NCI-H2227 (cell line): Measurements from ENCODE around the gene TIPIN.
A peak's percentile ranks its signal among the peaks of the same experiment; 100 is the strongest.
"Not testable (repeated sequence)": the region's sequence is repeated elsewhere in the genome, so short reads cannot be mapped to it uniquely, and the experiment has no call there.

Source experiments
- DNase-seq: peaks from one replicate; lab custom pipeline; 2025; ENCODE audit not compliant: unreplicated experiment; lab: John Stamatoyannopoulos, UW

Gene TIPIN

DNA sequence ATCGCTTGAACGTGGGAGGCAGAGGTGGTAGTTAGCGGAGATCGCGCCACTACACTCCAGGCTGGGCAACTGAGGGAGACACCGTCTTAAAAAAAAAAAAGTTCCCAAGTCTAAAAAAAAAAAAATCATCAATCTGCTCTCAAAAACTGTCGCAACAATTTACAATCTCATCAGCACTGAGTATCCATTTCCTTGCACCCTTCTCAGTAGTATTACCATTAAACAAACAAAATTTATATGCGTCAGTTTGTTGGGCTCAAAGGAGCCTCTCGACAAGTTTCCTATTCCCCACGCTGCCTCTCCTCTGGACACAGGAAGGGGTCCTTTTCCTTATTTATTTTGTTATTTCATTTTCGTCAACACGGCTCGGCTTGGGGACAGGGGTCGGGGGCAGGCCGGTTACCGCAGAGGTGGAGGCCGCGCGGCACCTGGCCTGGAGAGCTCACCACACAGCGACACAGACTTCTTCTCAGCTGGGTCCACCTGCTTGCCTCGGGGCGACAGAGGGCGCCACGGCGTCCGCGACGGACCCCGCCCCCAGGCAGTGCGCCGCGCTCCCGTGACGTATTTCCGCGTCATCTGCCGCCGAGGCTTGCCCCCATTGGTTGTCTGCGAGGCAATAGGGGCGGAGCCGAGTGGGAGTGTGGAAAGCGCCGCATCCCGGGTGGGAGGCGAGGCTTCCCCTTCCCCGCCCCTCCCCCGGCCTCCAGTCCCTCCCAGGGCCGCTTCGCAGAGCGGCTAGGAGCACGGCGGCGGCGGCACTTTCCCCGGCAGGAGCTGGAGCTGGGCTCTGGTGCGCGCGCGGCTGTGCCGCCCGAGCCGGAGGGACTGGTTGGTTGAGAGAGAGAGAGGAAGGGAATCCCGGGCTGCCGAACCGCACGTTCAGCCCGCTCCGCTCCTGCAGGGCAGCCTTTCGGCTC is 30.0 kb upstream of the TIPIN start, which contains the start of gene MAP2K1:
MAP2K1 (plus strand) TSS at position 709 of the 920 bp plus-strand sequence. CDS start 436 bp downstream, outside the sequence.
- peak; percentile 97 for DNase-seq

DNA sequence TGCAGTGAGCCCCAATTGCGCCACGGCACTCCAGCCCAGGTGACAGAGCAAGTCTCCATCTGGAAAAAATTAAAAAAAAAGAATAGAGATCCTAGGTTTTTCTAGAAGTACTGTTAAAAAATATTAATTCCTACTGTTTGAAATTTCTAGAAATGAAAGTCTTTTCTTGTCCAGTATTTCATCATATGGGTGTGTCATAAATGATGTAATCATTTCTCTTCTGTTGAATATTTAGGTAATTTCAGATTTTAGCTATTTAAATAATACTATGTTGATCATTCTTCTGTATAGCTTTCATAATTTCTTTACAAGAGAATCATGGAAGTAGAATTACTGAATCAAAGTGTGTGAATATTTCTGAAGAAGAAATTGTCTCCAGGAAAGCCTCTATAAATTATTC is 24.9 kb upstream of the TIPIN start:
- DNase-seq, result not testable (repeated sequence)

DNA sequence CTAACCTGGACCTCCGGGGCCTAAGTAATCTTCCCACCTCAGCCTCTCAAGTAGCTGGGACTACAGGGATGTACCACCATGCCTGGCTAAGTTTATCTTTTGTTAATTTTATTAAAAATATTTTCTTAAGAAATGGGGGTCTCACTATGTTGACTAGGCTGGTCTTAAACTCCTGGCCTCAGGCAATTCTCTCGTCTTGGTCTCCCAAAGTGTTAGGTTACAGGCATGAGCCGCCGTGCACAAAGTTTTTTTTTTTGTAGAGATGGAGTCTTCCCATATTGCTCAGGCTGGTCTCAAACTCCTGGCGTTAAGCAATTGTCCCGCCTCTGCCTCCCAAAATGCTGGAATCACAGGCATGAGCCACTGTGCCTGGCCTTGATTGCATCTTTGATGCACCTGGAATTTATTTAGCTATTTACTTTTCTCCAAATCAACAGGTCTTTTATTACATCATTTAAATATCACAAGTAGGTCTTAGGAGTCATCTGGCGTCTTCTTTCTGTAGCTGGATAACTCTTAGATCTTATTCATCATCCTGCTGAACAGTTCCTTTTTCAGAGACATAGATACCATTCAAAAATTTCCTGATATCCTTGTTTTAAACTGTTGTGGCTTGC is 22.4 kb upstream of the TIPIN start:
- DNase-seq, result no peak

DNA sequence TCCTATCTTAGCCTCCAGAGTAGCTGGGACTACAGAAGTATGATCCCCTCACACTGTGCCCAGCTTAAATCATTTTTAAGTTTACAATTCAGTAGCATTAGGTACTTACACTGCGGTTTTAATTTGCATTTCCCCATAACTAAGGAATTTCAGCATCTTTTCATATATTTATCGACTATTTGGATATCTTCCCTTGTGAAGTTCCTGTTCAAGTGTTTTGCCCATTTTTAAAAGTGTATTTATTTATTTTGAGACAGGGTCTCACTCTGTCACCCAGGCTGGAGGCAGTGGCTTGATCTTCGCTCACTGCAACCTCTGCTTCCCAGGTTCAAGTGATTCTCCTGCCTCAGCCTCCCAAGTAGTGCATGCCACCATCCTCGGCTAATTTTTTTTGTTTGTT is 17.7 kb upstream of the TIPIN start:
- no peak for DNase-seq

DNA sequence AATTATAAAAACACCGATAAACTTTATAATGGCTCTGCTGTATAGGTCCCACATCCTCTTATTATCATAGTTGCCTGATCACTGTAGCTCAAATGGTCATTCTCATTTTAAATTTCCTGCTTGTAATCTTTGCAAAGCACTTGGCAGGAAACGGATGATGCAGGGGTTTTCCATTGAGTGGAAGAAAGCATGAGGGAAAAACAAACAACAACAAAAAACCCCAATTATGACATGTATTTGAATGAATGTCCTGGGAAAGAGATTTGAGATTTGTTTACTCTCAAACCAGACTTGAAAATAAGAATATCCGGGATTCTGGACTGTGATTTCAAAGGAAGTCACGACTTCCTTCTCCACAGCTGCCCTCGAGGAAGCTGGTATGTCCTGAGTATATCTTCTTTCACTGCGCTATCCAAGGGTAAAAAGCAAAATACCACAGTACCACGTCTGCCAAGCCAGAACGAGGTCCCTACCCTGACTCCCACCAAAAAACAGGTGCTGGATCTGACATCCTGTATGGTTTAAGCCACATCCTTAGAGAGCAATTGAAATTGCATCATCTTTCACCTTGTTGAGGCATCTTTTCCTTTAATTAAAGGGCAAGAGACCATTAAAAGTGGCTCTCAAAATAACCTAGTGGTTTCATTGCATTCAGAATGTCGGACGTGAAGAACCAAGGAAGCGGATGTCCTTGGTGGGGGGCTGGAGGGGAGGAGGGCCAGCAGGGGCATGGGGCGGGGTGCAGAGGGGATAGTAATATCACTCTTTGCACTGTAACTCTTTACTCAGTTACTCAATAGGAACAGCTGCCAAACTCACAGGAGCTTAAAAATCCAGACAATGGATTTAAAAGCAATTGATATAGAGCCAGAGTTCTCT is 13.5 kb upstream of the TIPIN start:
- peak; percentile 33 for DNase-seq

DNA sequence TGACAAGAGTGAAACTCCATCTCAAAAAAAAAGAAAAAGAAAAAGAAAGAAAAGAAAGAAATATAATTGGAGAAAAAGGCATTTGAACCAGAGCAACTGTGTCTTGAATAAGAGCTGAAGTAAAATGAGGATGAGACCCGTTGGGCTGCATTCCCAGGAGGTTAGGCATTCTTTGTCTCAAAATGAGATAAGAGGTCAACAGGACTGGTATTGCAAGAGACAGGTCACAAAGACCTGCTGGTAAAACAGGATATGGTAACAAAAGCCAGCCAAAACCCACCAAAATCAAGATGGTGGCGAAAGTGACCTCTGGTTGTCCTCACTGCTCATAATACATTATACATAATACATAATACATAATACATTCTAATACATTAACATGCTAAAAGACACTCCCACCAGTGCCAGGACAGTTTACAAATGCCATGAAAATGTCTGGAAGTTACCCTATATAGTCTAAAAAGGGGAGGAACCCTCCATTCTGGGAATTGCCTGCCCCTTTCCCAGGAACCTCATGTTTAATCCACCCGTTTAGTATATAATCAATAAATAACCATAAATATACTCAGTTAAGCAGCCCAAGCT is 8.6 kb upstream of the TIPIN start:
- no peak for DNase-seq

DNA sequence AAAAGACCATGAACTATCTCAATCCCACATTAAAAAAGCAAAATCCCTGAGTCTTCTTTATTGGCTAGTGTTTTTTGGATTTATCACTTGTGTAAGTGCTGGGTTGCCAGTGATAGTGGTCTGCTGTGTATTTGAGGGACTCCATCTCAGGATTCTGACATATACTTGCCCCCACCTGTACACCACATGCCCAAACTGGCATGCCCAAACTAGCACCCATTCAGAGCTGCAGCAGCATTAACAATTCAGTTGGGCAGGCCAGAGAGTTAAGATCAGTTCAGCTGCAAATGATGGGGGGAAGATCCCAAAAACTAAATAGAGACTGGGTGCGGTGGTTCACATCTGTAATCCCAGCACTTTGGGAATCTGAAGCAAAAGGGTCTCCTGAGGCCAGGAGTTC is 6.3 kb upstream of the TIPIN start:
- DNase-seq, result no peak

DNA sequence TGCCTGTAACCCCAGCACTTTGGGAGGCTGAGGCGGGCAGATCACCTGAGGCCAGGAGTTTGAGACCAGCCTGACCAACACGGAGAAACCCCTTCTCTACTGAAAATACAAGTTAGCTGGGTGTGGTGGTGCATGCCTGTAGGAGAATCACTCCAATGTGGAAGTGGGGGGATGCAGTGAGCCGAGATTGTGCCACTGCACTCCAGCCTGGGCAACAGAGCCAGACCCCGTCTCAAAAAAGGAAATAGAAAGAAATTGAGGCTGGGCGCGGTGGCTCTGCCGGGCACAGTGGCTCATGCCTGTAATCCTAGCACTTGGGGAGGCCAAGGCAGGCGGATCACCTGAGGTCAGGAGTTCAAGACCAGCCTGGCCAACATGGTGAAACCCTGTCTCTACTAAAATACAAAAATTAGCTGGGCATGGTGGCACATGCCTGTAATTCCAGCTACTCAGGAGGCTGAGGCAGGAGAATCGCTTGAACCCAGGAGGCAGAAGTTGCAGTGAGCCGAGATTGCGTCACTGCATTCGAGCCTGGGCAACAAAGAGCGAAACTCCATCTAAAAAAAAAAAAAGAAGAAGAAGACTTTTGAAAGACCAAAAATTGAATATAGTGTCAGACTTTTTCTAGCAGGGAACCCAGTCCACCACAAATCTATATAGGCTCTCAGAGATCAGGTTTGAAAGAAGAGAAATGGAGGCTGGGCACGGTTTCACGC is 5.4 kb upstream of the TIPIN start:
- DNase-seq, result not testable (repeated sequence)

DNA sequence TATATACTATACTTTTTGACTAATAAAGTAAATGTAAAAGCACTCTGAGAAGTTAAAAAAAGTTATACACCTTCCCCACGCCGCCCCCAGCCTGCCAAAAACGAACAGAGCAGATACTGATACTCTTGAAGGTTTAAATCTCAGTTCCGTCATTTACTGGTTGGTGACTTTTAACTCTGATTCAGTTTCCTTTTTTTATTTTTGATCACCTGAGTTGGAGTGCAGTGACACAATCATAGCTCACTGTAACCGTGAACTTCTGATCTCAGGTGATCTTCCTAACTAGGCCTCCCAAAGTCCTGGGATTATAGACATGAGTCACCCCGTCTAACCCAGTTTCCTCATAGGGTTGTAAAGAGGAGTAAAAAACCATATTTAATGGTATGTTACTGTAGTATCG is 3.3 kb upstream of the TIPIN start:
- no peak for DNase-seq

DNA sequence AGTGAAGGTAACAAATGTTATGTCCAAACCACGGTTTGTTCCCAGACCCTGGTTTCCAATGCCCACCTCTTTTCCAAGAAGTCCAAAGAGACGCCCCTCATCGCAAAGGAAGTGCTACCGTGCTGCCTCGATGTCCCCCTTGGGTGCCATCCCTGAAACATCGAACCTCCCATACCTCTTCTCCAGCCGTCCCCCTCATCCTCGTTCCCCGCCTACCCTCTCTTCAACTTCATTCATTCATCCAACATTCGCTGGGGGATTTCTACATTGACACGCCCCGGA is 467 bp downstream of the TIPIN start:
- DNase-seq, result no peak

DNA sequence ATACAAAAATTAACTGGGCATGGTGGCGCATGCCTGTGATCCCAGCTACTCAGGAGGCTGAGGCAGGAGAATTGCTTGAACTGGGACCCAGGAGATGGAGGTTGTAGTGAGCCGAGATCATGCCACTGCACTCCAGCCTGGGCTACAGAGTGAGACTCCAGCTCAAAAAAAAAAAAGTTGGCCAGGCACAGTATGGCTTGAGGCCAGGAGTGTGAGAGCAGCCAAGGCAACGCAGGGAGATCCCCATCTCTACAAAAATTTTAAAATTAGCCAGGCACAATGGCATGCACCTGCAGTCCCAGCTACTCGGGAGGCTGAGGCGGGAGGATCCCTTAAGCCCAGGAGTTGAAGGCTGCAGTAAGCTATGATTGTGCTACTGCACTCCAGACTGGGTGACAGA is 8.0 kb downstream of the TIPIN start:
- not testable (repeated sequence) for DNase-seq

DNA sequence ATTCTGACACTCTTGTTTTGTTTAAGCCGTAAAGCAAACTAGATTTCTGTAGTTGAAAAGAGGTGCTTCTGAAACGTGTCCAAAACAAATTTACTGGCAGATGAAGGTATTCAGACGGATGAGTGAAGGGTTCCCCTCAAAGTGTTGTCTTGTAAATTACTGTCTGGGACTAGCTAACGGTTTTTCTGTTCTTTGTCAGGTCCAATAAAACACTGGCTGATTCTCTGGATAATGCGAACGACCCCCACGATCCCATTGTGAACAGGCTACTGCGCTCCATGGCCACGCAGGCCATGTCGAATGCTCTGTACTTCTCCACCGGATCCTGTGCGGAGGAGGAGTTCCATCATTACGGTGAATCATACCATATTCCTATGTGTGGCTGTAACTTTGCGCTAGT is 27.7 kb downstream of the TIPIN start:
- no peak for DNase-seq

DNA sequence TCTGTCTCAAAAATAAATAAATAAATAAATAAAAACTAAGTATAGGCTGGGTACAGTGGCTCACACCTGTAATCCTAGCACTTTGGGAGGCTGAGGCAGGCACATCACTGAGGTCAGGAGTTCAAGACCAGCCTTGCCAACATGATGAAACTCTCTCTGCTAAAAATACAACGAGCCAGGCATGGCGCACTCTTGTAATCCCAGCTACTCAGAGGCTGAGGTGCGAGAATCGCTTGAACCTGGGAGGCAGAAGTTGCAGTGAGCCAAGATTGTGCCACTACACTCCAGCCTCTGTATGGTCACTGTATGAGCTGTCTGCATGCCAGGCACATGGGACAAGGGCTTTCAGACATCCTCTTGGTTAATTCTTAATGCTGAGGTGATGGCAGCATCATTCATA is 28.7 kb downstream of the TIPIN start:
- DNase-seq, result no peak

DNA sequence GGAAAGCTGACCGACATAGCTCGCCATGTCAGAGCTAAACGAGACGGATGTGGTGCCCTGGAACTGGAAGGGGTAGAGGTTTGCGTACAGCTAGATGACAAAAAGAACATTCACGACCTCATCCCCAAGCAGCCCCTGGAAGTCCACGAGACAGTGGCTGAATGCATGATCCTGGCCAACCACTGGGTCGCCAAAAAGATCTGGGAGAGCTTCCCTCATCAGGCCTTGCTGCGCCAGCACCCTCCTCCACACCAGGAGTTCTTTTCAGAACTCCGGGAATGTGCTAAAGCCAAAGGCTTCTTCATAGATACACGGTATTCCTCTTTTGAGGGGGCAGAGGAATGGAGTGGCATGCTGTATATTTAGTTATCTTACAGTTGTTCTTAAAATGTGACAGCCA is 30.4 kb downstream of the TIPIN start:
- DNase-seq, result no peak

DNA sequence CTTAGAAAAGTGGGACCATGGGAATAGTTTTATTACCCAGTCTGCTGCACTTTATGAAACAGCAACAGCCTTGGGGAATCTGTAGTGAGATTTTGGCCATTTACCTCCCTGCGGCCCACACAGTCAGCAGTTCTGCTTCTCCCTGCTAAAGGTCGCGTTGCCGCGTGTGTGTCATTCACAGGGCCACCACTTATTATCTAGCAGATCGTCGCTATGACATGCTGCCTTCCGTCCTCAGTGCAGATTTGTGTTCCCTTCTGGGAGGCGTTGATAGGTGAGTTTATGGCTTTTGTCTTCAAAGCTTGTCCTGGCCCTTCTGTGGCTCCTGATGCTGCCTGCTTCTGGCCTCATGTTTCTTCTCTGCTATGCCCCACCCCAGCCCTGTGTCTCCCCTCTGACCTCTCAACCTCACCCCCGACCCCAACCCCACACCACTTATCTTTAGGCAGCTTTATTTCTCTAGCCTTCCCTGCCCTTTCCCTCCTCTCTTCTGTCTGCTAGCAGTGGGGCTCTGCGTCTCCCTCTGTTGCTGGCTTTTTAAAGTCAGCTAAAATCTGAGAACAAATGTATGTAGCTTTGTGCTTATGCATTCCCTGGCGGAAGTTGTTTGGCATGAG is 33.1 kb downstream of the TIPIN start:
- peak; percentile 3 for DNase-seq

DNA sequence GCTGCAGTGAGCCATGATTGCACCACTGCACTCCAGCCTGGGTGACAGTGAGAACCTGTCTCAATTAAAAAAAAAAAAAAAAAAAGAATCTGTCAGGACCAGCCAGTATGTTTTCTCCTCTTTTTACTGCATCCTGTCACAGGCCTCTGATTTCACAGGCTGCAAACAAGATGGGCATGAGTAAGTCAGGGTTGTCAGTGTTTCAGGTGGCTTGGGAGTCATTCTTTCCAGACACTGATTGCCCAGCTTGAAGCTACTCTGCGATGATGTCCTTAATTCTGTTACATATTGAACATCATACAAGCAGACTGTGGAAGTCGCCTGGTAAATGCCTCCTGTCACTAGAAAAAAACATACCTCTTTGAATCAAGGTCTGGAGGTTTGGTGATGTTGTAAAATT is 44.3 kb downstream of the TIPIN start:
- no peak for DNase-seq

DNA sequence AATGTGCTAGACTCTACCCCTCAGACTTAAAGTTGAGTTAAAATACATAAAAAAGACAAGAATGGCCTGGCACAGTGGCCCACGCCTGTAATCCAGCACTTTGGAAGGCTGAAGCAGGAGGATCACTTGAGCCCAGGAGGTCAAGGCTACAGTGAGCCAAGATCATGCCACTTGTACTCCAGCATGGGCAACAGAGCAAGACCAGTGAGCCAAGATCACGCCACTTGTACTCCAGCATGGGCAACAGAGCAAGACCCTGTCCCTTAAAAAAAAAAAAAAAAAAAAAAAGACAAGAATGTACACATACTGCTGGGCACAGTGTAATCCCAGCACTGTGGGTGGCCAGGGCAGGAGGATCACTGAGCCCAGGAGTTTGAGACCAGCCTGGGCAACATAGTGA is 45.7 kb downstream of the TIPIN start:
- DNase-seq, result no peak

DNA sequence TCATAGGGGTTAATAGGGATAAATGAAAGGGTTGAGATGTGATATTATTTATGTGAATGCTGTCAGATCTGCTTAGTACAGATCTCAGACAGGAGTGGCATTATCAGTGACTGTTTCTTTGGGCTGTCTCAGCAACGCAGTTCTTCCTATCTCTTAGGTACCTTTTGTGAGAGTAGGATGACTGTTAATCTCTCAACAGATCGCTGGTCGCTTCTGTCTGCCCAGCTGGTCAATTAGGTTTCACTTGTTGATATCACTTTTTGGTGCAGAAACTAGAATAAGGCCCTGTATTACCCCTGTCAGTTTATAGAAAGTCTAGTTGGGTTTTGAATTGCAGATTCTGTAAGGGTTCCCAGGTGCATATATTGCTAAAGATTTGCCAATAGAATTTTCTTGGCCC is 46.7 kb downstream of the TIPIN start:
- no peak for DNase-seq

DNA sequence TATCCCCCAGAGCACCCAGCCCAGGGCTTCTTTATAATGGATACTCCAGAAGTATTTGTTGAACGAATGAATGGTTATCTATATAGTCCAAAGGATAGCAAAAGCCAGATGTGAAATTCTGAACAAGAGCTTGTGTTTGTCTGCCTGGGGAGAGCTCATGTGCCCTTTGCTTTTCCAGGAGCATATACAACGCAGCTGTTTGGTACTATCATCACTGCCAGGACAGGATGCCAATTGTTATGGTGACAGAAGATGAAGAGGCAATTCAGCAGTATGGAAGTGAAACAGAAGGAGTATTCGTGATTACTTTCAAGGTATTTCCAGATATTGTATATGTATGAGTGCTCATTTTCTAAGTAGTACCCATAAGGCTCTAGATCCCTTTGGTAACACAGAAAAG is 48.0 kb downstream of the TIPIN start:
- DNase-seq, result no peak

DNA sequence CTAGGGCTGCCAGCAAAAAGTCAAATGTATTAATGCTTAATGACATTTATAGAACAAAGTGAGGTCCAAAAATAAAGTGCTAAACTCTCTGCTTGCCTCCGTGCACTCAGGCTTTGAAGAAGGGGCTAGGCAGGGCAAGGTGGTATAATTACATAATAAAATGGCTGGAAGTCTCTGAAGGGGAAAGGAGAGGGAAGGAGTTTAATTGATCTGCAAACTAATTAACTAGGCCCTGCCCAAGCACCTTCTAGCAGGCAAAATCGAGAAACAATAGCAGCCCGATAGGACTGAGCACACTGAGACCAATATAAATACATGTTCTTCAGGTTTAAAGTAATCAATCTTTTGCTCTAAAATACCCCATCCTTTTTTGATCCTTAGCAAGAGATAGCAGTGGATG is 50.1 kb downstream of the TIPIN start:
- DNase-seq, result no peak
